DND-41 (cell line): Measurements from ENCODE around the gene KIF24.

Experiments used
- CTCF ChIP-seq: IDR thresholded peaks from 2 replicates; pipeline ENCODE4 v1.5.1; 2012; ENCODE audit warnings: borderline replicate concordance, low read length, moderate library complexity, mild to moderate bottlenecking; ENCODE audit not compliant: poor library complexity, severe bottlenecking; ENCODE audit errors: extremely low read depth
- EZH2 ChIP-seq: IDR thresholded peaks from 3 replicates; pipeline ENCODE4 v1.6.1; 2012; ENCODE audit warnings: borderline replicate concordance, low read depth, mild to moderate bottlenecking, moderate library complexity, low read length, inconsistent platforms; ENCODE audit not compliant: severe bottlenecking

- TF ChIP-seq EZH2: no peak
- no peak for TF ChIP-seq CTCF
Measured at GRCh38 chr9:34328987-34329832, at the start of gene KIF24, which contains the start of gene NUDT2.
